Hepatocyte (in vitro differentiated cells): Measurements from ENCODE around the gene CIAPIN1. TPM values are rescaled to one million over a fixed set of nuclear protein-coding genes. Genes with fewer than 3 reads are reported as not detected.

Experiments used
- DNase-seq: peaks from one replicate; pipeline ENCODE4 v3.0.0-alpha.2; 2016; ENCODE audit warnings: low spot score
- H2AFZ ChIP-seq: fragments of 200-600 bp; sonication (generic); 2 replicates; pipeline ENCODE4 v1.6.0; 2016; ENCODE audit warnings: antibody characterized with exemption, mild to moderate bottlenecking
- H3K27ac ChIP-seq: fragments of 200-600 bp; sonication (generic); 2 replicates; pipeline ENCODE4 v1.5.1; 2016; ENCODE audit warnings: mild to moderate bottlenecking
- H3K27me3 ChIP-seq: fragments of 200-600 bp; sonication (generic); 2 replicates; pipeline ENCODE4 v1.6.1; 2016
- H3K36me3 ChIP-seq: fragments of 200-600 bp; sonication (generic); replicated peaks from 2 replicates; pipeline ENCODE4 v1.5.1; 2016; ENCODE audit warnings: low read depth; ENCODE audit not compliant: insufficient read depth
- H3K4me1 ChIP-seq: fragments of 200-600 bp; sonication (generic); 2 replicates; pipeline ENCODE4 v1.5.1; 2016; ENCODE audit warnings: mild to moderate bottlenecking, moderate library complexity; ENCODE audit not compliant: insufficient read depth
- H3K4me2 ChIP-seq: fragments of 200-600 bp; sonication (generic); 2 replicates; pipeline ENCODE4 v1.6.0; 2016
- H3K4me3 ChIP-seq: fragments of 200-600 bp; sonication (generic); 2 replicates; pipeline ENCODE4 v1.5.1; 2016; ENCODE audit warnings: mild to moderate bottlenecking
- H3K79me2 ChIP-seq: fragments of 200-600 bp; sonication (generic); 2 replicates; pipeline ENCODE4 v1.6.0; 2017; ENCODE audit warnings: mild to moderate bottlenecking
- H3K9me2 ChIP-seq: fragments of 200-600 bp; sonication (generic); replicated peaks from 2 replicates; pipeline ENCODE4 v1.6.0; 2017; ENCODE audit warnings: mild to moderate bottlenecking; ENCODE audit not compliant: insufficient read depth
- H3K9me3 ChIP-seq: fragments of 200-600 bp; sonication (generic); 2 replicates; pipeline ENCODE4 v1.5.1; 2016; ENCODE audit warnings: low read depth, mild to moderate bottlenecking
- H4K20me1 ChIP-seq: fragments of 200-600 bp; sonication (generic); 2 replicates; pipeline ENCODE4 v1.6.0; 2016; ENCODE audit warnings: mild to moderate bottlenecking; ENCODE audit not compliant: insufficient read depth, poor library complexity, severe bottlenecking
- CTCF ChIP-seq: fragments of 200-600 bp; sonication (generic); IDR thresholded peaks from 2 replicates; pipeline ENCODE4 v1.5.1; 2016; ENCODE audit warnings: antibody characterized with exemption, mild to moderate bottlenecking; ENCODE audit not compliant: poor library complexity
- EZH2 ChIP-seq: fragments of 200-600 bp; sonication (generic); IDR thresholded peaks from 2 replicates; pipeline ENCODE4 v1.6.1; 2016; ENCODE audit warnings: antibody characterized with exemption, mild to moderate bottlenecking, borderline replicate concordance
- EZH2phosphoT487 ChIP-seq: fragments of 200-600 bp; sonication (generic); IDR thresholded peaks from one replicate; pipeline ENCODE4 v1.6.1; 2018; ENCODE audit warnings: antibody characterized with exemption, mild to moderate bottlenecking, low read depth, moderate library complexity; ENCODE audit not compliant: unreplicated experiment, severe bottlenecking
- WGBS: methylation state at CpG from one replicate; pipeline ENCODE4 v1.1.6; 2016; ENCODE audit warnings: low lambda C conversion rate; ENCODE audit errors: missing lambda C conversion rate; 5-methylcytosine and 5-hydroxymethylcytosine counted together
- polyA plus RNA-seq: library from polyadenylated mRNA; unstranded; fragments of >200 nt; fragmentation: Nextera tagmentation; extraction: Ambion mirVana; gene quantifications from 2 replicates; pipeline ENCODE4 v1.2.1, GENCODE V29; 2016
- total RNA-seq: library from RNA; depleted of rRNA; stranded (reverse); fragments of >200 nt; gene quantifications from 2 replicates; pipeline ENCODE4 v1.2.3, GENCODE V29; 2014

Gene CIAPIN1
- total and polyA plus RNA-seq, 2 experiments from 2014 or later: 54.2 to 56.1 TPM

- no peaks in the 10 kb centered on the region for H3K79me2 ChIP-seq
- DNase-seq: no peak
- H3K9me3 ChIP-seq: no peaks in the 10 kb centered on the region
- no peak overlapping the region for H2AFZ ChIP-seq
- H3K9me2 ChIP-seq: no peaks in the 10 kb centered on the region
- no peaks in the 10 kb centered on the region for H4K20me1 ChIP-seq
- H3K4me3 ChIP-seq: no peak overlapping the region
- 87% methylated on average over 11 of the region's 11 CpGs for WGBS
- H3K27me3 ChIP-seq: no peaks in the 10 kb centered on the region
- TF ChIP-seq CTCF: no peak
- no peak for TF ChIP-seq EZH2phosphoT487
- TF ChIP-seq EZH2: no peak
- peak overlapping the region; percentile 67 for H3K27ac ChIP-seq
- no peak overlapping the region for H3K4me2 ChIP-seq
- peaks cover 18% of the 10 kb centered on the region for H3K4me1 ChIP-seq
- no peaks in the 10 kb centered on the region for H3K36me3 ChIP-seq
Measured at GRCh38 chr16:57384248-57385070, 62.7 kb downstream of the CIAPIN1 start.

- H3K4me1 ChIP-seq: peaks cover 18% of the 10 kb centered on the region
- 60% methylated on average over 8 of the region's 8 CpGs for WGBS
- no peak overlapping the region for H2AFZ ChIP-seq
- no peak overlapping the region for H3K4me3 ChIP-seq
- peak; percentile 80 for DNase-seq
- no peak for TF ChIP-seq EZH2
- TF ChIP-seq CTCF: no peak
- no peak for TF ChIP-seq EZH2phosphoT487
- H3K27ac ChIP-seq: peak overlapping the region; percentile 67
- H3K27me3 ChIP-seq: no peaks in the 10 kb centered on the region
- H3K9me3 ChIP-seq: no peaks in the 10 kb centered on the region
- no peaks in the 10 kb centered on the region for H3K36me3 ChIP-seq
- no peaks in the 10 kb centered on the region for H4K20me1 ChIP-seq
- H3K4me2 ChIP-seq: no peak overlapping the region
- no peaks in the 10 kb centered on the region for H3K9me2 ChIP-seq
- H3K79me2 ChIP-seq: no peaks in the 10 kb centered on the region
Measured at GRCh38 chr16:57383276-57384247, 63.6 kb downstream of the CIAPIN1 start.

- DNase-seq: no peak
- H3K4me3 ChIP-seq: no peak overlapping the region
- TF ChIP-seq EZH2 (no peak), EZH2phosphoT487 (no peak), CTCF (no peak)
- no peaks in the 10 kb centered on the region for H4K20me1 ChIP-seq
- H3K9me3 ChIP-seq: no peaks in the 10 kb centered on the region
- no peaks in the 10 kb centered on the region for H3K36me3 ChIP-seq
- H3K4me1 ChIP-seq: peaks cover 24% of the 10 kb centered on the region
- H3K27ac ChIP-seq: no peak overlapping the region
- no peak overlapping the region for H3K4me2 ChIP-seq
- no peaks in the 10 kb centered on the region for H3K79me2 ChIP-seq
- no peak overlapping the region for H2AFZ ChIP-seq
- no peaks in the 10 kb centered on the region for H3K9me2 ChIP-seq
- 96% methylated on average over 16 of the region's 16 CpGs for WGBS
- no peaks in the 10 kb centered on the region for H3K27me3 ChIP-seq
Measured at GRCh38 chr16:57382535-57383275, 64.5 kb downstream of the CIAPIN1 start.
